Neural progenitor cell (in vitro differentiated cells): ENCODE results near the gene MVB12B. TPM values are rescaled to one million over a fixed set of nuclear protein-coding genes. Genes with fewer than 3 reads are reported as not detected.

Experiments
- DNase-seq: peaks from one replicate; pipeline ENCODE4 v3.0.0-alpha.2; 2016; ENCODE audit warnings: low spot score
- H2AFZ ChIP-seq: fragments of 200-600 bp; sonication (generic); replicated peaks from 2 replicates; pipeline ENCODE4 v1.6.1; 2016; ENCODE audit warnings: antibody characterized with exemption
- H3F3A ChIP-seq: fragments of 200-600 bp; sonication (generic); 2 replicates; pipeline ENCODE4 v1.6.1; 2016; ENCODE audit warnings: antibody characterized with exemption, low read depth
- H3K27ac ChIP-seq: fragments of 200-600 bp; sonication (generic); 2 replicates; pipeline ENCODE4 v1.5.1; 2016; ENCODE audit warnings: mild to moderate bottlenecking
- H3K27me3 ChIP-seq: fragments of 200-600 bp; sonication (generic); 2 replicates; pipeline ENCODE4 v1.6.1; 2016; ENCODE audit warnings: mild to moderate bottlenecking, moderate library complexity
- H3K36me3 ChIP-seq: fragments of 200-600 bp; sonication (generic); 2 replicates; pipeline ENCODE4 v1.5.1; 2016
- H3K4me1 ChIP-seq: fragments of 200-600 bp; sonication (generic); 2 replicates; pipeline ENCODE4 v1.6.1; 2016; ENCODE audit warnings: mixed run types
- H3K4me2 ChIP-seq: fragments of 200-600 bp; sonication (generic); 2 replicates; pipeline ENCODE4 v1.6.1; 2016
- H3K4me3 ChIP-seq: fragments of 200-600 bp; sonication (generic); 2 replicates; pipeline ENCODE4 v1.5.1; 2016
- H3K79me2 ChIP-seq: fragments of 200-600 bp; sonication (generic); 2 replicates; pipeline ENCODE4 v1.6.1; 2016; ENCODE audit warnings: low read depth
- H3K9ac ChIP-seq: fragments of 200-600 bp; sonication (generic); 2 replicates; pipeline ENCODE4 v1.6.1; 2016
- H3K9me3 ChIP-seq: fragments of 200-600 bp; sonication (generic); 2 replicates; pipeline ENCODE4 v1.5.1; 2016; ENCODE audit warnings: low read depth
- H4K20me1 ChIP-seq: fragments of 200-600 bp; sonication (generic); 2 replicates; pipeline ENCODE4 v1.6.1; 2016; ENCODE audit warnings: low read depth
- H3K27ac Mint-ChIP-seq: 3 replicates; pipeline ENCODE4 v1.8.0; 2021; ENCODE audit warnings: mixed read lengths
- H3K27me3 Mint-ChIP-seq: 2 replicates; pipeline ENCODE4 v1.8.0; 2022; ENCODE audit warnings: low read depth, mild to moderate bottlenecking, inconsistent platforms, moderate library complexity, mixed read lengths; ENCODE audit not compliant: insufficient read depth
- H3K36me3 Mint-ChIP-seq: 3 replicates; pipeline ENCODE4 v1.8.0; 2021; ENCODE audit warnings: mixed read lengths
- H3K4me1 Mint-ChIP-seq: 3 replicates; pipeline ENCODE4 v1.8.0; 2021; ENCODE audit warnings: mixed read lengths
- H3K4me3 Mint-ChIP-seq: 3 replicates; pipeline ENCODE4 v1.8.0; 2021; ENCODE audit warnings: mild to moderate bottlenecking, moderate library complexity, mixed read lengths
- H3K9me3 Mint-ChIP-seq: 3 replicates; pipeline ENCODE4 v1.8.0; 2020; ENCODE audit warnings: mixed read lengths
- CTCF ChIP-seq: fragments of 200-600 bp; sonication (generic); IDR thresholded peaks from 2 replicates; pipeline ENCODE4 v1.5.1; 2017; ENCODE audit warnings: antibody characterized with exemption, mild to moderate bottlenecking
- EZH2 ChIP-seq: fragments of 200-600 bp; sonication (generic); IDR thresholded peaks from 2 replicates; pipeline ENCODE4 v1.6.1; 2017; ENCODE audit warnings: antibody characterized with exemption, mild to moderate bottlenecking, moderate library complexity
- EZH2phosphoT487 ChIP-seq: fragments of 200-600 bp; sonication (generic); IDR thresholded peaks from 2 replicates; pipeline ENCODE4 v1.6.1; 2017; ENCODE audit warnings: antibody characterized with exemption
- total RNA-seq: library from RNA; depleted of rRNA; stranded (reverse); fragments of >200 nt; gene quantifications from 2 replicates; pipeline ENCODE4 v1.2.3, GENCODE V29; 2015; ENCODE audit warnings: low replicate concordance

MVB12B gene
- total RNA-seq, 1 donor from 2014 or later: 16.1 TPM

GRCh38 chr9:126334721-126335621 lies 8.3 kb downstream of the MVB12B start:
- peaks cover 64% of the 10 kb centered on the region for H3K79me2 ChIP-seq
- H3K9me3 Mint-ChIP-seq: peaks cover 2% of the 10 kb centered on the region
- H3K4me2 ChIP-seq: no peak overlapping the region
- H3K4me3 ChIP-seq: no peak overlapping the region
- no peak overlapping the region for H3K9ac ChIP-seq
- peaks cover 9% of the 10 kb centered on the region for H3F3A ChIP-seq
- no peak for DNase-seq
- no peak overlapping the region for H3K4me3 Mint-ChIP-seq
- H3K36me3 Mint-ChIP-seq: peaks cover 17% of the 10 kb centered on the region
- H3K27ac ChIP-seq: no peak overlapping the region
- peaks cover 78% of the 10 kb centered on the region for H3K4me1 Mint-ChIP-seq
- peaks cover 53% of the 10 kb centered on the region for H3K4me1 ChIP-seq
- H3K27ac Mint-ChIP-seq: no peak overlapping the region
- no peaks in the 10 kb centered on the region for H3K9me3 ChIP-seq
- H3K36me3 ChIP-seq: no peaks in the 10 kb centered on the region
- H3K27me3 ChIP-seq: no peaks in the 10 kb centered on the region
- H2AFZ ChIP-seq: no peak overlapping the region
- TF ChIP-seq EZH2 (no peak), EZH2phosphoT487 (no peak), CTCF (no peak)
- peaks cover 7% of the 10 kb centered on the region for H3K27me3 Mint-ChIP-seq
- peaks cover 44% of the 10 kb centered on the region for H4K20me1 ChIP-seq

GRCh38 chr9:126335837-126336735 lies 9.5 kb downstream of the MVB12B start:
- Histone ChIP-seq H4K20me1 (peaks cover 44% of the 10 kb centered on the region), H2AFZ (no peak overlapping the region), H3K4me3 (no peak overlapping the region), H3K9me3 (no peaks in the 10 kb centered on the region), H3F3A (peaks cover 9% of the 10 kb centered on the region), H3K79me2 (peaks cover 53% of the 10 kb centered on the region), H3K36me3 (no peaks in the 10 kb centered on the region), H3K27me3 (no peaks in the 10 kb centered on the region), H3K27ac (no peak overlapping the region), H3K9ac (no peak overlapping the region), H3K4me1 (peaks cover 54% of the 10 kb centered on the region), H3K4me2 (peak overlapping the region; percentile 32)
- peaks cover 22% of the 10 kb centered on the region for H3K36me3 Mint-ChIP-seq
- peaks cover 76% of the 10 kb centered on the region for H3K4me1 Mint-ChIP-seq
- H3K4me3 Mint-ChIP-seq: no peak overlapping the region
- DNase-seq: peak; percentile 24
- no peak for TF ChIP-seq EZH2phosphoT487
- no peak for TF ChIP-seq EZH2
- peak; percentile 13 for TF ChIP-seq CTCF
- peaks cover 5% of the 10 kb centered on the region for H3K27me3 Mint-ChIP-seq
- peaks cover 2% of the 10 kb centered on the region for H3K9me3 Mint-ChIP-seq
- H3K27ac Mint-ChIP-seq: peak overlapping the region; percentile 47

GRCh38 chr9:126336736-126337325 lies 10.2 kb downstream of the MVB12B start:
- H3K9me3 ChIP-seq: no peaks in the 10 kb centered on the region
- Mint-ChIP-seq H3K36me3 (peaks cover 30% of the 10 kb centered on the region), H3K4me1 (peaks cover 78% of the 10 kb centered on the region), H3K9me3 (peaks cover 2% of the 10 kb centered on the region), H3K27me3 (peaks cover 5% of the 10 kb centered on the region), H3K27ac (peak overlapping the region; percentile 47), H3K4me3 (no peak overlapping the region)
- peaks cover 54% of the 10 kb centered on the region for H3K4me1 ChIP-seq
- peaks cover 37% of the 10 kb centered on the region for H4K20me1 ChIP-seq
- no peak overlapping the region for H3K27ac ChIP-seq
- H3K4me3 ChIP-seq: no peak overlapping the region
- no peak overlapping the region for H2AFZ ChIP-seq
- no peak for DNase-seq
- H3K9ac ChIP-seq: no peak overlapping the region
- no peak for TF ChIP-seq EZH2phosphoT487
- no peak for TF ChIP-seq EZH2
- no peak for TF ChIP-seq CTCF
- H3K27me3 ChIP-seq: no peaks in the 10 kb centered on the region
- peaks cover 45% of the 10 kb centered on the region for H3K79me2 ChIP-seq
- H3K36me3 ChIP-seq: no peaks in the 10 kb centered on the region
- H3F3A ChIP-seq: peaks cover 9% of the 10 kb centered on the region
- no peak overlapping the region for H3K4me2 ChIP-seq
